HG03575 (cell line): ENCODE results near the gene LIFR.

Source experiments
- ATAC-seq: cut with Tn5 transposase; IDR thresholded peaks from one replicate; pipeline ENCODE4 v1.9.1; 2021; ENCODE audit not compliant: unreplicated experiment, insufficient number of reproducible peaks, low FRiP score; ENCODE audit errors: extremely low read depth

Gene LIFR

GRCh38 chr5:38472541-38472940 lies 83.9 kb downstream of the LIFR start:
- ATAC-seq = no peak

- ATAC-seq = no peak
Measured at GRCh38 chr5:38471709-38472108, 84.7 kb downstream of the LIFR start.

- no peak for ATAC-seq
Measured at GRCh38 chr5:38469707-38470267, 86.7 kb downstream of the LIFR start.

- no peak for ATAC-seq
Measured at GRCh38 chr5:38468978-38469706, 87.3 kb downstream of the LIFR start.

- no peak for ATAC-seq
Measured at GRCh38 chr5:38468202-38468673, 88.2 kb downstream of the LIFR start.

GRCh38 chr5:38467353-38468040 lies 88.9 kb downstream of the LIFR start:
- ATAC-seq = no peak

GRCh38 chr5:38466424-38467189 lies 89.8 kb downstream of the LIFR start:
- no peak for ATAC-seq

- ATAC-seq = no peak
Measured at GRCh38 chr5:38465702-38466423, 90.6 kb downstream of the LIFR start.

GRCh38 chr5:38465061-38465460 lies 91.4 kb downstream of the LIFR start:
- ATAC-seq = no peak

GRCh38 chr5:38463634-38464521 lies 92.6 kb downstream of the LIFR start:
- ATAC-seq = no peak

GRCh38 chr5:38462976-38463633 lies 93.3 kb downstream of the LIFR start:
- no peak for ATAC-seq

GRCh38 chr5:38458174-38458573 lies 98.3 kb downstream of the LIFR start:
- no peak for ATAC-seq

GRCh38 chr5:38456657-38457399 lies 99.6 kb downstream of the LIFR start:
- ATAC-seq = no peak

GRCh38 chr5:38455796-38456330 lies 100.6 kb downstream of the LIFR start:
- no peak for ATAC-seq

- ATAC-seq = no peak
Measured at GRCh38 chr5:38453921-38454320, 102.5 kb downstream of the LIFR start.

GRCh38 chr5:38453506-38453905 lies 102.9 kb downstream of the LIFR start:
- peak; percentile 99 for ATAC-seq

- no peak for ATAC-seq
Measured at GRCh38 chr5:38452201-38452600, 104.2 kb downstream of the LIFR start.
